ENCODE results near the gene POLK. TPM values are rescaled to one million over a fixed set of nuclear protein-coding genes. Genes with fewer than 3 reads are reported as not detected.

POLK gene
- total RNA-seq, 1 experiment from 2014 or later, result 9.0 TPM

- BruUV-seq (replicated peaks), result no TSS peak
- Histone ChIP-seq H3K79me2 (ENCODE audit: low read length) (no peaks in the 10 kb centered on the region), H3K9me2 (replicated peaks; ENCODE audit: low read length) (no peaks in the 10 kb centered on the region), H3K4me1 (ENCODE audit: insufficient read depth, low read length) (peaks cover 24% of the 10 kb centered on the region), H3K27me3 (ENCODE audit: low read length) (no peaks in the 10 kb centered on the region), H3K4me3 (ENCODE audit: low read length) (no peak overlapping the region), H3F3A (ENCODE audit: low read length, unreplicated experiment) (peaks cover 8% of the 10 kb centered on the region), H3K4me2 (ENCODE audit: low read length) (no peak overlapping the region), H4K20me1 (ENCODE audit: low read length) (no peaks in the 10 kb centered on the region), H2AFZ (ENCODE audit: low read length) (no peak overlapping the region), H3K36me3 (ENCODE audit: low read depth, low read length) (no peaks in the 10 kb centered on the region), H3K9ac (ENCODE audit: low read length) (no peak overlapping the region), H3K9me3 (ENCODE audit: low read length) (no peaks in the 10 kb centered on the region), H3K27ac (ENCODE audit: low read length) (no peak overlapping the region)
- ATAC-seq (no peak), DNase-seq (no peak)
- POLR2A ChIA-PET (ENCODE audit: unreplicated experiment), result no interaction called here
- CTCF ChIA-PET, result no interaction called here
- intact Hi-C loops (cut with micrococcal nuclease), result no loop called here
- no peak for TF ChIP-seq EZH2phosphoT487 (IDR thresholded peaks at IDR 0.05; ENCODE audit: borderline replicate concordance, low read length)
- TF ChIP-seq CTCF (conservative IDR thresholded peaks at IDR 0.05; ENCODE audit: low read depth, low read length), result no peak
- TF ChIP-seq EZH2 (IDR thresholded peaks at IDR 0.05; ENCODE audit: low read length, unreplicated experiment), result no peak
Measured at GRCh38 chr5:75626959-75627358, 115.3 kb downstream of the POLK start.

GRCh38 chr5:75627801-75628200 is 116.1 kb downstream of the POLK start:
- Histone ChIP-seq H3K27ac (ENCODE audit: low read length) (no peak overlapping the region), H3K79me2 (ENCODE audit: low read length) (no peaks in the 10 kb centered on the region), H3K9me3 (ENCODE audit: low read length) (no peaks in the 10 kb centered on the region), H3K27me3 (ENCODE audit: low read length) (no peaks in the 10 kb centered on the region), H3K9ac (ENCODE audit: low read length) (no peak overlapping the region), H4K20me1 (ENCODE audit: low read length) (no peaks in the 10 kb centered on the region), H3F3A (ENCODE audit: low read length, unreplicated experiment) (peaks cover 8% of the 10 kb centered on the region), H3K4me2 (ENCODE audit: low read length) (no peak overlapping the region), H3K4me1 (ENCODE audit: insufficient read depth, low read length) (peaks cover 18% of the 10 kb centered on the region), H2AFZ (ENCODE audit: low read length) (no peak overlapping the region), H3K4me3 (ENCODE audit: low read length) (no peak overlapping the region), H3K9me2 (replicated peaks; ENCODE audit: low read length) (no peaks in the 10 kb centered on the region), H3K36me3 (ENCODE audit: low read depth, low read length) (no peaks in the 10 kb centered on the region)
- no peak for DNase-seq
- POLR2A ChIA-PET (ENCODE audit: unreplicated experiment), result no interaction called here
- CTCF ChIA-PET, result no interaction called here
- no peak for ATAC-seq
- BruUV-seq (replicated peaks), result no TSS peak
- TF ChIP-seq EZH2phosphoT487 (IDR thresholded peaks at IDR 0.05; ENCODE audit: borderline replicate concordance, low read length), result no peak
- TF ChIP-seq EZH2 (IDR thresholded peaks at IDR 0.05; ENCODE audit: low read length, unreplicated experiment), result no peak
- no peak for TF ChIP-seq CTCF (conservative IDR thresholded peaks at IDR 0.05; ENCODE audit: low read depth, low read length)
- intact Hi-C loops (cut with micrococcal nuclease), result no loop called here

- POLR2A ChIA-PET (ENCODE audit: unreplicated experiment), result no interaction called here
Measured at GRCh38 chr5:75630875-75631274, 119.2 kb downstream of the POLK start.

More at GRCh38 chr5:75630875-75631274, 119.2 kb downstream of the POLK start:
- no peak for TF ChIP-seq EZH2phosphoT487 (IDR thresholded peaks at IDR 0.05; ENCODE audit: borderline replicate concordance, low read length)
- no peak for TF ChIP-seq EZH2 (IDR thresholded peaks at IDR 0.05; ENCODE audit: low read length, unreplicated experiment)
- no peak for TF ChIP-seq CTCF (conservative IDR thresholded peaks at IDR 0.05; ENCODE audit: low read depth, low read length)
- Histone ChIP-seq H3K27me3 (ENCODE audit: low read length) (no peaks in the 10 kb centered on the region), H3K4me1 (ENCODE audit: insufficient read depth, low read length) (no peaks in the 10 kb centered on the region; the same call in 1 of the 2 replicates), H3K9me2 (replicated peaks; ENCODE audit: low read length) (no peaks in the 10 kb centered on the region), H4K20me1 (ENCODE audit: low read length) (no peaks in the 10 kb centered on the region), H3K4me2 (ENCODE audit: low read length) (no peak overlapping the region), H3K9ac (ENCODE audit: low read length) (no peak overlapping the region), H3K36me3 (ENCODE audit: low read depth, low read length) (no peaks in the 10 kb centered on the region), H2AFZ (ENCODE audit: low read length) (no peak overlapping the region), H3K27ac (ENCODE audit: low read length) (no peak overlapping the region), H3K4me3 (ENCODE audit: low read length) (no peak overlapping the region), H3F3A (ENCODE audit: low read length, unreplicated experiment) (no peaks in the 10 kb centered on the region), H3K9me3 (ENCODE audit: low read length) (no peaks in the 10 kb centered on the region), H3K79me2 (ENCODE audit: low read length) (no peaks in the 10 kb centered on the region)
- CTCF ChIA-PET, result no interaction called here
- intact Hi-C loops (cut with micrococcal nuclease), result no loop called here
- BruUV-seq (replicated peaks), result no TSS peak
- ATAC-seq (no peak), DNase-seq (no peak)
